A673 (cell line): ENCODE data around the gene ETV3L.
"Not testable (repeated sequence)": the region's sequence is repeated elsewhere in the genome, so short reads cannot be mapped to it uniquely, and the experiment has no call there.

ENCODE experiments used
- CTCF ChIP-seq: fragments of 300-800, 200-600 bp; sonication (generic); conservative IDR thresholded peaks from 2 replicates; pipeline ENCODE4 v1.5.1; 2017; ENCODE audit warnings: low read depth, mild to moderate bottlenecking, antibody characterized with exemption, low read length, moderate library complexity, mixed read lengths
- EZH2 ChIP-seq: fragments of 200-600 bp; sonication (generic); IDR thresholded peaks from 2 replicates; pipeline ENCODE4 v1.6.1; 2017; ENCODE audit warnings: borderline replicate concordance, low read depth, mild to moderate bottlenecking, mixed read lengths, antibody characterized with exemption, low read length; ENCODE audit not compliant: poor library complexity, severe bottlenecking

- not testable (repeated sequence) for TF ChIP-seq CTCF, EZH2
Observed at GRCh38 chr1:157055729-157056128, 43.9 kb downstream of the ETV3L start.
